HepG2 (cell line): ENCODE data around the gene DSCAML1. TPM values are rescaled to one million over a fixed set of nuclear protein-coding genes. Genes with fewer than 3 reads are reported as not detected.

Experiments used
- ATAC-seq: fragments of 200-7000 bp; cut with Tn5 transposase; 3 replicates; pipeline ENCODE4 v1.9.1; 2020; ENCODE audit warnings: mild to moderate bottlenecking, moderate library complexity
- BruUV-seq: library from RNA; stranded (reverse); fragments of 400-500 nt; replicated peaks from 2 replicates; lab custom pipeline; 2021; lab: Mats Ljungman, UMichigan
- CTCF ChIA-PET: fragments of 300-600 bp; formaldehyde crosslinking; extraction: SDS; loops from one replicate; lab custom pipeline; 2021; ENCODE audit warnings: low total read pairs, inconsistent platforms, low intra/inter-chr PET ratio; lab: Yijun Ruan, JAX
- POLR2A ChIA-PET: fragments of 350-600 bp; sonication (Branson Sonifier 250); formaldehyde crosslinking; loops from one replicate; lab custom pipeline; 2020; ENCODE audit warnings: antibody characterized with exemption, inconsistent platforms; lab: Yijun Ruan, JAX
- DNase-seq: peaks from one replicate; pipeline ENCODE4 v3.0.0-alpha.2; 2015; ENCODE audit warnings: low spot score
- FAIRE-seq: peaks from 3 replicates; lab custom pipeline; 2011; peaks lifted over from hg19 to GRCh38; lab: Jason Lieb, UNC
- H2AFZ ChIP-seq: one replicate; pipeline ENCODE4 v1.6.1; 2011; ENCODE audit warnings: low read length, inconsistent platforms
- H3K27ac ChIP-seq: fragments of 300-600 bp; 3 replicates; pipeline ENCODE4 v1.8.0; 2011; ENCODE audit warnings: mixed run types, mild to moderate bottlenecking, mixed read lengths, low read length, inconsistent platforms; ENCODE audit not compliant: insufficient read depth; ENCODE audit errors: extremely low read length
- H3K27me3 ChIP-seq, 2 experiments: fragments of 200-600 bp in 1 of 2; 2 replicates in 1 of 2; 3 replicates in 1 of 2; pipeline versions ENCODE4 v1.6.0 to v1.8.0; 2011; ENCODE audit warnings: low read length in 2 of 2, mild to moderate bottlenecking in 2 of 2, moderate library complexity in 2 of 2, inconsistent platforms in 1 of 2; ENCODE audit not compliant: insufficient read depth in 2 of 2, control insufficient read depth in 1 of 2
- H3K36me3 ChIP-seq, 2 experiments: fragments of 200-600 bp in 1 of 2; replicated peaks in 1 of 2; 2 replicates in 1 of 2; 3 replicates in 1 of 2; pipeline versions ENCODE4 v1.5.1 to v1.8.0; 2011; ENCODE audit warnings: low read length in 2 of 2, inconsistent platforms in 1 of 2; ENCODE audit not compliant: insufficient read depth in 2 of 2, control insufficient read depth in 1 of 2
- H3K4me1 ChIP-seq: 2 replicates; pipeline ENCODE4 v1.5.1; 2012; ENCODE audit warnings: low read length, inconsistent platforms; ENCODE audit not compliant: insufficient read depth
- H3K4me2 ChIP-seq: 2 replicates; pipeline ENCODE4 v1.6.0; 2011; ENCODE audit warnings: low read depth, low read length, inconsistent platforms
- H3K4me3 ChIP-seq, 3 experiments: fragments of 200-600 bp in 1 of 3; sonication (generic), shearing (Covaris generic) in 1 of 3; replicated peaks in 1 of 3; 2 replicates each; pipeline ENCODE4 v1.5.1; 2011 to 2016; ENCODE audit warnings: low read length in 3 of 3, inconsistent platforms in 2 of 3, low read depth in 2 of 3, mild to moderate bottlenecking in 2 of 3, control low read depth in 1 of 3, mixed read lengths in 1 of 3; ENCODE audit not compliant: insufficient read depth in 1 of 3
- H3K79me2 ChIP-seq: one replicate; pipeline ENCODE4 v1.6.1; 2011; ENCODE audit warnings: low read length, inconsistent platforms; ENCODE audit not compliant: insufficient read depth
- H3K9ac ChIP-seq: 2 replicates; pipeline ENCODE4 v1.6.0; 2011; ENCODE audit warnings: mild to moderate bottlenecking, low read depth, low read length, inconsistent platforms; ENCODE audit not compliant: insufficient read depth
- H3K9me3 ChIP-seq: 2 replicates; pipeline ENCODE4 v1.5.1; 2012; ENCODE audit warnings: mild to moderate bottlenecking, low read length
- H4K20me1 ChIP-seq: 2 replicates; pipeline ENCODE4 v1.6.0; 2011; ENCODE audit warnings: inconsistent platforms, mild to moderate bottlenecking, low read length, moderate library complexity; ENCODE audit not compliant: insufficient read depth
- GATAD1 ChIP-seq: IDR thresholded peaks from 2 replicates; pipeline ENCODE4 v1.6.1; 2016; ENCODE audit warnings: missing genetic modification reagents, missing compliant biosample characterization
- MAFF ChIP-seq: IDR thresholded peaks from 2 replicates; pipeline ENCODE4 v1.6.1; 2011; ENCODE audit warnings: low read depth, low read length, improper control_type of control experiment
- MAFK ChIP-seq, 2 experiments: IDR thresholded peaks in 1 of 2; conservative IDR thresholded peaks in 1 of 2; 2 replicates each; pipeline ENCODE4 v1.6.1; 2011; ENCODE audit warnings: improper control_type of control experiment in 2 of 2, low read length in 2 of 2
- MYPOP ChIP-seq: sonication (generic); formaldehyde crosslinking; IDR thresholded peaks from 2 replicates; pipeline ENCODE4 v1.8.1; 2023; ENCODE audit warnings: mild to moderate bottlenecking, moderate library complexity, missing genetic modification reagents
- NFATC3 ChIP-seq: sonication (generic); formaldehyde crosslinking; IDR thresholded peaks from 2 replicates; pipeline ENCODE4 v1.5.1; 2020; ENCODE audit warnings: mild to moderate bottlenecking, missing genetic modification reagents
- NFE2L2 ChIP-seq: fragments of 150-350 bp; IDR thresholded peaks from 2 replicates; pipeline ENCODE4 v1.6.1; 2014; ENCODE audit warnings: low read length
- SP140L ChIP-seq: sonication (generic); formaldehyde crosslinking; IDR thresholded peaks from 2 replicates; pipeline ENCODE4 v1.4.0; 2020; ENCODE audit warnings: missing genetic modification reagents, borderline replicate concordance
- TAF15 ChIP-seq: fragments of 200-400 bp; formaldehyde crosslinking; IDR thresholded peaks from one replicate; pipeline ENCODE4 v1.6.1; 2018; ENCODE audit warnings: mild to moderate bottlenecking, low read depth, low read length; ENCODE audit not compliant: poor library complexity, severe bottlenecking
- THAP7 ChIP-seq: sonication (generic); formaldehyde crosslinking; IDR thresholded peaks from 2 replicates; pipeline ENCODE4 v1.8.1; 2023; ENCODE audit warnings: mild to moderate bottlenecking, missing genetic modification reagents
- ZC3H13 ChIP-seq: sonication (generic); formaldehyde crosslinking; IDR thresholded peaks from 2 replicates; pipeline ENCODE4 v1.8.1; 2023; ENCODE audit warnings: mild to moderate bottlenecking, missing genetic modification reagents, moderate library complexity
- ZNF274 ChIP-seq: sonication (generic); formaldehyde crosslinking; IDR thresholded peaks from 2 replicates; pipeline ENCODE4 v1.5.1; 2020; ENCODE audit warnings: mild to moderate bottlenecking, missing genetic modification reagents
- ZNF558 ChIP-seq: sonication (generic); formaldehyde crosslinking; IDR thresholded peaks from 2 replicates; pipeline ENCODE4 v1.9.0; 2022; ENCODE audit warnings: mild to moderate bottlenecking, missing genetic modification reagents, borderline replicate concordance
- ZNF704 ChIP-seq: sonication (generic); formaldehyde crosslinking; IDR thresholded peaks from 2 replicates; pipeline ENCODE4 v1.8.1; 2023; ENCODE audit warnings: mild to moderate bottlenecking, inconsistent platforms, moderate library complexity, missing genetic modification reagents, borderline replicate concordance
- ZNF781 ChIP-seq: sonication (generic); formaldehyde crosslinking; IDR thresholded peaks from 2 replicates; pipeline ENCODE4 v1.5.1; 2020; ENCODE audit warnings: borderline replicate concordance, mild to moderate bottlenecking, missing genetic modification reagents; ENCODE audit errors: not compliant biosample characterization
- WGBS: methylation state at CpG from one replicate; pipeline ENCODE4 v1.1.6; 2017; ENCODE audit warnings: low lambda C conversion rate; 5-methylcytosine and 5-hydroxymethylcytosine counted together
- in situ Hi-C: cut with HindIII; loops from 2 replicates; pipeline ENCODE4 v1.10.0; 2017; ENCODE audit warnings: low pct_unique_long_range_greater_than_20kb; ENCODE audit not compliant: extremely low pct_ligation_motif_present
- intact Hi-C: fragments of 100-400 bp; cut with micrococcal nuclease; formaldehyde crosslinking; loops from one replicate; pipeline ENCODE4 v1.10.0; 2022; ENCODE audit not compliant: unreplicated experiment
- polyA plus RNA-seq, 8 experiments: library from polyadenylated mRNA; depleted of rRNA in 3 of 8; stranded (reverse) in 7 of 8; unstranded in 1 of 8; fragments of >200 nt; fragmentation: Illumina TruSeq in 4 of 8; extraction: Trizol in 4 of 8; gene quantifications; 2 replicates each; pipeline versions ENCODE4 v1.2.1 to v1.2.3, GENCODE V29; 2011 to 2016; ENCODE audit warnings: low read depth in 4 of 8, missing spikeins in 1 of 8, mixed read lengths in 1 of 8; ENCODE audit not compliant: insufficient read depth in 1 of 8
- total RNA-seq, 5 experiments: library from RNA; depleted of rRNA; stranded (reverse); fragments of >200 nt; fragmentation: Illumina TruSeq; extraction: Trizol; gene quantifications; 2 replicates each; pipeline ENCODE4 v1.2.3, GENCODE V29; 2016; ENCODE audit warnings: low read depth in 1 of 5

DSCAML1 gene
- total and polyA plus RNA-seq, 2 of the 13 experiments (the other 11 are each of a cell fraction or from before 2014, with no cell fraction given) = 0.29 to 0.40 TPM

GRCh38 chr11:117634756-117635603, 162.0 kb downstream of the DSCAML1 start:
- H3K27me3 ChIP-seq = peaks cover 3 to 6% of the 10 kb centered on the region in 2 experiments; a peak in 3 of 5 replicates
- TF ChIP-seq ZNF274 (CRISPR knock-in tag) (no peak), NFE2L2 (no peak), SP140L (CRISPR knock-in tag) (no peak), ZC3H13 (CRISPR knock-in tag) (no peak), THAP7 (CRISPR knock-in tag) (no peak), ZNF704 (no peak), TAF15 (no peak), ZNF558 (CRISPR knock-in tag) (no peak), MYPOP (no peak), NFATC3 (CRISPR knock-in tag) (no peak), ZNF781 (CRISPR knock-in tag) (no peak), MAFK (conservative IDR thresholded peaks at IDR 0.05 in 1 of 2, IDR thresholded peaks at IDR 0.05 in 1 of 2; ENCODE audit: low read length in 2 of 2) (no peak), MAFF (no peak), GATAD1 (CRISPR knock-in tag) (no peak)

More at GRCh38 chr11:117634756-117635603, 162.0 kb downstream of the DSCAML1 start:
- Histone ChIP-seq H3K27ac (no peak overlapping the region), H4K20me1 (no peaks in the 10 kb centered on the region), H3K4me1 (no peaks in the 10 kb centered on the region), H3K9me3 (no peaks in the 10 kb centered on the region), H3K79me2 (no peaks in the 10 kb centered on the region), H3K36me3 (no peaks in the 10 kb centered on the region), H3K4me3 (no peak overlapping the region), H3K9ac (no peak overlapping the region), H3K4me2 (no peak overlapping the region), H2AFZ (no peak overlapping the region)
- BruUV-seq = no TSS peak
- POLR2A ChIA-PET = no interaction called here
- in situ Hi-C loops = no loop called here
- 26% methylated on average over 16 of the region's 21 CpGs for WGBS
- ATAC-seq (no peak), DNase-seq (no peak), FAIRE-seq (no peak)
- intact Hi-C loops = no loop called here
- CTCF ChIA-PET = no interaction called here
